SK-MEL-5 (cell line): ENCODE results near the gene PPP1R3G. TPM values are rescaled to one million over a fixed set of nuclear protein-coding genes. Genes with fewer than 3 reads are reported as not detected.

Experiments
- DNase-seq: peaks from one replicate; pipeline ENCODE4 v3.0.0-alpha.2; 2016; ENCODE audit warnings: low read depth, low spot score
- in situ Hi-C: cut with HindIII; loops from 2 replicates; pipeline ENCODE4 v1.10.0; 2016; ENCODE audit warnings: low sequenced_read_pairs, high pct_unique_total_duplicates, low pct_unique_long_range_greater_than_20kb
- total RNA-seq: library from RNA; depleted of rRNA; stranded (reverse); fragments of >200 nt; shearing (Covaris generic); gene quantifications from 2 replicates; pipeline ENCODE4 v1.2.3, GENCODE V29; 2014

PPP1R3G gene
- total RNA-seq, 1 experiment from 2014 or later: 0.16 TPM

GRCh38 chr6:5086294-5086890 is 1.3 kb downstream of the PPP1R3G start:
- no peak for DNase-seq
- in situ Hi-C loops: no loop called here

- DNase-seq: no peak
- in situ Hi-C loops: no loop called here
These were observed 2.2 kb downstream of the PPP1R3G start for GRCh38 chr6:5087389-5087788.

GRCh38 chr6:5088780-5089179 is 3.6 kb downstream of the PPP1R3G start:
- DNase-seq: no peak
- in situ Hi-C loops: no loop called here

- DNase-seq: no peak
- in situ Hi-C loops: no loop called here
These were observed 4.6 kb downstream of the PPP1R3G start for GRCh38 chr6:5089481-5090438.

GRCh38 chr6:5090603-5091002 is 5.5 kb downstream of the PPP1R3G start:
- in situ Hi-C loops: no loop called here
- no peak for DNase-seq

GRCh38 chr6:5091210-5092069 is 6.3 kb downstream of the PPP1R3G start:
- in situ Hi-C loops: no loop called here
- DNase-seq: no peak

GRCh38 chr6:5093231-5094015 is 8.3 kb downstream of the PPP1R3G start:
- in situ Hi-C loops: no loop called here
- no peak for DNase-seq

- in situ Hi-C loops: no loop called here
- DNase-seq: no peak
These were observed 9.2 kb downstream of the PPP1R3G start for GRCh38 chr6:5094327-5094726.

GRCh38 chr6:5095236-5095635 is 10.1 kb downstream of the PPP1R3G start:
- no peak for DNase-seq
- in situ Hi-C loops: no loop called here

GRCh38 chr6:5096482-5096881 is 11.3 kb downstream of the PPP1R3G start:
- DNase-seq: no peak
- in situ Hi-C loops: no loop called here

GRCh38 chr6:5098501-5099270 is 13.5 kb downstream of the PPP1R3G start:
- no peak for DNase-seq
- in situ Hi-C loops: no loop called here

- in situ Hi-C loops: no loop called here
- DNase-seq: no peak
These were observed 14.4 kb downstream of the PPP1R3G start for GRCh38 chr6:5099537-5099936.

GRCh38 chr6:5100806-5101205 is 15.7 kb downstream of the PPP1R3G start:
- no peak for DNase-seq

GRCh38 chr6:5102267-5102970 is 17.3 kb downstream of the PPP1R3G start:
- DNase-seq: no peak

More at GRCh38 chr6:5100806-5101205, 15.7 kb downstream of the PPP1R3G start:
- in situ Hi-C loops: no loop called here

GRCh38 chr6:5103250-5103649 is 18.1 kb downstream of the PPP1R3G start:
- in situ Hi-C loops: no loop called here
- no peak for DNase-seq

More at GRCh38 chr6:5102267-5102970, 17.3 kb downstream of the PPP1R3G start:
- in situ Hi-C loops: no loop called here

GRCh38 chr6:5104667-5105066 is 19.5 kb downstream of the PPP1R3G start:
- in situ Hi-C loops: no loop called here
- DNase-seq: no peak
